Esophagus mucosa (tissue), 1 donor: ENCODE data around the gene HSPA9. TPM values are rescaled to one million over a fixed set of nuclear protein-coding genes. Genes with fewer than 3 reads are reported as not detected.

Experiments used
- ATAC-seq: fragments of 200-7000 bp; cut with Tn5 transposase; one replicate; pipeline ENCODE4 v1.9.1; 2020
- total RNA-seq: library from RNA; stranded (reverse); gene quantifications from one replicate; pipeline ENCODE4 v1.2.4, GENCODE V29; 2023
- donor health status: DM: yes; HTN: yes; CAD: no.

The HSPA9 gene
- total RNA-seq, 1 donor from 2014 or later = 176 TPM

- peak; percentile 66 for ATAC-seq
Observed at GRCh38 chr5:138595180-138595795, 20.1 kb upstream of the HSPA9 start.

GRCh38 chr5:138594305-138595058 lies 19.3 kb upstream of the HSPA9 start:
- ATAC-seq = no peak

- ATAC-seq = no peak
Observed at GRCh38 chr5:138588013-138588788, 13.0 kb upstream of the HSPA9 start.

GRCh38 chr5:138585157-138585556 lies 10.0 kb upstream of the HSPA9 start:
- ATAC-seq = no peak

GRCh38 chr5:138583984-138584637 lies 8.9 kb upstream of the HSPA9 start:
- ATAC-seq = no peak

GRCh38 chr5:138582959-138583358 lies 7.8 kb upstream of the HSPA9 start:
- ATAC-seq = no peak

GRCh38 chr5:138580777-138581176 lies 5.6 kb upstream of the HSPA9 start:
- ATAC-seq = no peak

- no peak for ATAC-seq
Observed at GRCh38 chr5:138580001-138580400, 4.8 kb upstream of the HSPA9 start.

GRCh38 chr5:138579517-138579863 lies 4.3 kb upstream of the HSPA9 start:
- no peak for ATAC-seq

GRCh38 chr5:138577452-138577851 lies 2.3 kb upstream of the HSPA9 start:
- ATAC-seq = no peak

- peak; percentile 40 for ATAC-seq
Observed at GRCh38 chr5:138574744-138575193, 432 bp downstream of the HSPA9 start.

GRCh38 chr5:138573949-138574670 lies 1.1 kb downstream of the HSPA9 start:
- ATAC-seq = no peak

GRCh38 chr5:138573223-138573622 lies 2.0 kb downstream of the HSPA9 start:
- no peak for ATAC-seq

GRCh38 chr5:138570871-138571270 lies 4.3 kb downstream of the HSPA9 start:
- no peak for ATAC-seq

GRCh38 chr5:138569782-138570181 lies 5.4 kb downstream of the HSPA9 start:
- ATAC-seq = no peak

- ATAC-seq = peak; percentile 34
Observed at GRCh38 chr5:138568061-138568824, 7.0 kb downstream of the HSPA9 start.

GRCh38 chr5:138566792-138567191 lies 8.4 kb downstream of the HSPA9 start:
- no peak for ATAC-seq

GRCh38 chr5:138565100-138565821 lies 9.9 kb downstream of the HSPA9 start:
- ATAC-seq = no peak

GRCh38 chr5:138564242-138564641 lies 11.0 kb downstream of the HSPA9 start:
- no peak for ATAC-seq

GRCh38 chr5:138563340-138564118 lies 11.7 kb downstream of the HSPA9 start:
- no peak for ATAC-seq
